SU-DHL-6 (cell line): ENCODE results near the gene ADGRE3.

Source experiments
- H2AFZ ChIP-seq: fragments of 200-600 bp; sonication (generic); 2 replicates; pipeline ENCODE4 v1.6.1; 2014; ENCODE audit warnings: low read depth, mild to moderate bottlenecking, moderate library complexity, mixed read lengths, antibody characterized with exemption, low read length; ENCODE audit not compliant: severe bottlenecking
- H3F3A ChIP-seq: fragments of 200-600 bp; shearing (Covaris generic); 2 replicates; pipeline ENCODE4 v1.6.0; 2016; ENCODE audit warnings: antibody characterized with exemption, mild to moderate bottlenecking; ENCODE audit not compliant: insufficient read depth
- H3K27ac ChIP-seq: fragments of 200-600 bp; sonication (generic); 2 replicates; pipeline ENCODE4 v1.5.1; 2016; ENCODE audit warnings: low read depth, mild to moderate bottlenecking, low read length, moderate library complexity, mixed read lengths
- H3K27me3 ChIP-seq: fragments of 200-600 bp; sonication (generic), shearing (Covaris generic); 2 replicates; pipeline ENCODE4 v1.6.0; 2014; ENCODE audit warnings: mild to moderate bottlenecking, low read length
- H3K36me3 ChIP-seq: fragments of 200-600 bp; sonication (generic); 2 replicates; pipeline ENCODE4 v1.6.1; 2014; ENCODE audit warnings: mild to moderate bottlenecking, low read length, mixed read lengths
- H3K4me2 ChIP-seq: fragments of 300-600, 200-600 bp; shearing (Covaris generic), sonication (generic); 2 replicates; pipeline ENCODE4 v1.6.0; 2014; ENCODE audit warnings: low read length, low read depth, mild to moderate bottlenecking; ENCODE audit not compliant: poor library complexity, severe bottlenecking
- H3K4me3 ChIP-seq: fragments of 200-600 bp; sonication (generic); 2 replicates; pipeline ENCODE4 v1.5.1; 2014; ENCODE audit warnings: antibody characterized with exemption, low read length, mild to moderate bottlenecking, mixed read lengths; ENCODE audit not compliant: insufficient read depth, poor library complexity, severe bottlenecking
- H3K79me2 ChIP-seq: fragments of 200-600 bp; sonication (generic); 2 replicates; pipeline ENCODE4 v1.6.1; 2014; ENCODE audit warnings: mild to moderate bottlenecking, low read length, moderate library complexity; ENCODE audit not compliant: insufficient read depth
- H3K9ac ChIP-seq: fragments of 200-600 bp; sonication (generic); 2 replicates; pipeline ENCODE4 v1.7.0; 2014; ENCODE audit warnings: mild to moderate bottlenecking, low read length
- H3K9me2 ChIP-seq: fragments of 200-600 bp; sonication (generic); replicated peaks from 2 replicates; pipeline ENCODE4 v1.6.1; 2014; ENCODE audit warnings: low read length; ENCODE audit not compliant: insufficient read depth
- H3K9me3 ChIP-seq: fragments of 200-600 bp; sonication (generic); 2 replicates; pipeline ENCODE4 v1.6.1; 2014; ENCODE audit warnings: low read length, mixed read lengths; ENCODE audit not compliant: insufficient read depth
- H4K20me1 ChIP-seq: fragments of 200-600 bp; sonication (generic); 2 replicates; pipeline ENCODE4 v1.6.1; 2014; ENCODE audit warnings: low read depth, mild to moderate bottlenecking, antibody characterized with exemption, low read length, moderate library complexity, mixed read lengths
- EZH2phosphoT487 ChIP-seq: fragments of 200-600 bp; sonication (generic), shearing (Covaris generic); conservative IDR thresholded peaks from 2 replicates; pipeline ENCODE4 v1.6.1; 2018; ENCODE audit warnings: mild to moderate bottlenecking, antibody characterized with exemption, low read length, moderate library complexity, mixed read lengths
- TF ChIP-seq, protein P1 (sequence below): fragments of 200-600 bp; sonication (generic); IDR thresholded peaks from one replicate; pipeline ENCODE4 v1.5.1; 2017; ENCODE audit warnings: antibody characterized with exemption, mild to moderate bottlenecking, low read length, moderate library complexity; ENCODE audit not compliant: insufficient read depth, poor library complexity, severe bottlenecking

ADGRE3 gene

GRCh38 chr19:14655726-14656125 is 18.9 kb downstream of the ADGRE3 start:
- H3K4me2 ChIP-seq: no peak overlapping the region

DNA sequence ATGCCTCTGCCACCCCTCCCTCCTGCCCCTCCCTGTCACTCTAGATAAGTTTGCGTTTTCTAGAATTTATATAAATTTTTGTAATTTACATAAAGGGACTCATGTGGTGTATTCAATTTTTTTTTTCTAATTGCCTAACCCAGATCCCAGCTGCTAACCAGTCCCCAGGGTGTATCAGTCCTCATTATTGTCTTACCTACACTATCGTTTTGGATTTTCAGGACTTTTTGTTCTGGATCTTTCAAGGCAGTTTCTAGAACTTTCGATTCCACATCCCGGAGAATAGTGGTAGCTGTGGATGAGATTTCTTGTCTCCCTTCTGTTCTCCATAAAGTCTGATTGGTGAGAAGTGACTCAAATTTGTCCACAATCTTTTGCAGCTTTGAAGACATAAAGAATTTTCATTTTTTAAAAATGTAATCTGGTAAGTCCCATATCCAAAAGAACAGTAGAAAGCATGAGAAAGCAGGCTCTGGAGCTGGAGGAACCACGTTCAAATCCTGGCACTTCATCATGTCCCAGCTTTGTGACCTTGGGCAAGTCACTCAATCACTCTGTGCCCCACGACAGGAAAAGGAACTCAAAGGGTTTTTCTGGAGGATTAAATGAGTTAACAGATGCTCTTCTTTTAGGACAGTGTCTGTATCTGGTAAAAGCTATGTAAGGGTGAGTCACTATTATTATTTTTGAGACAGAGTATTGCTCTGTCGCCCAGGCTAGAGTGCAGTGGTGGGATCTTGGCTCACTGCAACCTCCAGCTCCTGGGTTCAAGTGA is 19.7 kb downstream of the ADGRE3 start:
- no peak for TF ChIP-seq EZH2phosphoT487
- TF ChIP-seq, protein P1, sequence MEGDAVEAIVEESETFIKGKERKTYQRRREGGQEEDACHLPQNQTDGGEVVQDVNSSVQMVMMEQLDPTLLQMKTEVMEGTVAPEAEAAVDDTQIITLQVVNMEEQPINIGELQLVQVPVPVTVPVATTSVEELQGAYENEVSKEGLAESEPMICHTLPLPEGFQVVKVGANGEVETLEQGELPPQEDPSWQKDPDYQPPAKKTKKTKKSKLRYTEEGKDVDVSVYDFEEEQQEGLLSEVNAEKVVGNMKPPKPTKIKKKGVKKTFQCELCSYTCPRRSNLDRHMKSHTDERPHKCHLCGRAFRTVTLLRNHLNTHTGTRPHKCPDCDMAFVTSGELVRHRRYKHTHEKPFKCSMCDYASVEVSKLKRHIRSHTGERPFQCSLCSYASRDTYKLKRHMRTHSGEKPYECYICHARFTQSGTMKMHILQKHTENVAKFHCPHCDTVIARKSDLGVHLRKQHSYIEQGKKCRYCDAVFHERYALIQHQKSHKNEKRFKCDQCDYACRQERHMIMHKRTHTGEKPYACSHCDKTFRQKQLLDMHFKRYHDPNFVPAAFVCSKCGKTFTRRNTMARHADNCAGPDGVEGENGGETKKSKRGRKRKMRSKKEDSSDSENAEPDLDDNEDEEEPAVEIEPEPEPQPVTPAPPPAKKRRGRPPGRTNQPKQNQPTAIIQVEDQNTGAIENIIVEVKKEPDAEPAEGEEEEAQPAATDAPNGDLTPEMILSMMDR: no peak
- H3K27me3 ChIP-seq: no peaks in the 10 kb centered on the region
- no peaks in the 10 kb centered on the region for H3K9me2 ChIP-seq
- H3K4me2 ChIP-seq: no peak overlapping the region
- no peaks in the 10 kb centered on the region for H3K9me3 ChIP-seq
- no peak overlapping the region for H3K9ac ChIP-seq
- no peaks in the 10 kb centered on the region for H3F3A ChIP-seq
- no peaks in the 10 kb centered on the region for H3K36me3 ChIP-seq
- H3K4me3 ChIP-seq: no peak overlapping the region
- no peaks in the 10 kb centered on the region for H3K79me2 ChIP-seq
- no peak overlapping the region for H3K27ac ChIP-seq
- H4K20me1 ChIP-seq: no peaks in the 10 kb centered on the region
- no peak overlapping the region for H2AFZ ChIP-seq

More at GRCh38 chr19:14655726-14656125, 18.9 kb downstream of the ADGRE3 start:
- Histone ChIP-seq H3K79me2 (no peaks in the 10 kb centered on the region), H3K4me3 (no peak overlapping the region), H3K9ac (no peak overlapping the region), H3K27ac (no peak overlapping the region), H3F3A (no peaks in the 10 kb centered on the region), H3K36me3 (no peaks in the 10 kb centered on the region), H3K9me3 (no peaks in the 10 kb centered on the region), H3K27me3 (no peaks in the 10 kb centered on the region), H2AFZ (no peak overlapping the region), H4K20me1 (no peaks in the 10 kb centered on the region), H3K9me2 (no peaks in the 10 kb centered on the region)
- TF ChIP-seq EZH2phosphoT487: no peak
- TF ChIP-seq, protein P1: no peak

GRCh38 chr19:14650161-14650560 is 24.5 kb downstream of the ADGRE3 start:
- H3K4me3 ChIP-seq: no peak overlapping the region
- no peak overlapping the region for H3K4me2 ChIP-seq
- TF ChIP-seq, protein P1: no peak
- no peak for TF ChIP-seq EZH2phosphoT487
- no peaks in the 10 kb centered on the region for H3K36me3 ChIP-seq
- no peaks in the 10 kb centered on the region for H4K20me1 ChIP-seq
- H3F3A ChIP-seq: no peaks in the 10 kb centered on the region
- no peak overlapping the region for H3K9ac ChIP-seq
- H3K27ac ChIP-seq: no peak overlapping the region
- no peaks in the 10 kb centered on the region for H3K9me3 ChIP-seq
- H3K9me2 ChIP-seq: no peaks in the 10 kb centered on the region
- H3K79me2 ChIP-seq: no peaks in the 10 kb centered on the region
- no peak overlapping the region for H2AFZ ChIP-seq
- no peaks in the 10 kb centered on the region for H3K27me3 ChIP-seq
